ENCODE measurements around the gene MAML3. TPM values are rescaled to one million over a fixed set of nuclear protein-coding genes. Genes with fewer than 3 reads are reported as not detected.

Gene MAML3
- total RNA-seq, 1 donor from 2014 or later = 6.7 TPM

DNA sequence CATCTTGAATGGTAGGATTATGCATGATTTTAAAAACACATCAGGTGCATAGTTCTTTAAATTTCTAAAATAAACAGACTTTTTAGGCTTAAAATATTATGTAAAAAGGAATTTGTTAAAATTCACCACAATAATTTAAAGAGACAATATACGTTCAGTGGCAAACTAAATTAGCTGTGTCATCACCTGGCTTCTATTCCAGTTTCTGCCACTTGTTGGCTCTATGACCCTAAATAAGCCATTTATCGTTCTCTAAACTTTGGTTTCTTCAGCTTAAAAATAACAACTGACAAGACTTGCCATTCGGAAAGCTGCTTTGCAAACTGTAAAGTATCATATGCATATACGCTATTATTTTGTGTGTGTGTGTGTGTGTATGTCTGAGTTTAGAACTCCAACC, 347.1 kb downstream of the MAML3 start:
- no peak for DNase-seq

- no peak for DNase-seq
Observed at GRCh38 chr4:139802931-139803330, 351.1 kb downstream of the MAML3 start.

- no peak for DNase-seq
Observed at GRCh38 chr4:139802488-139802887, 351.5 kb downstream of the MAML3 start.

DNA sequence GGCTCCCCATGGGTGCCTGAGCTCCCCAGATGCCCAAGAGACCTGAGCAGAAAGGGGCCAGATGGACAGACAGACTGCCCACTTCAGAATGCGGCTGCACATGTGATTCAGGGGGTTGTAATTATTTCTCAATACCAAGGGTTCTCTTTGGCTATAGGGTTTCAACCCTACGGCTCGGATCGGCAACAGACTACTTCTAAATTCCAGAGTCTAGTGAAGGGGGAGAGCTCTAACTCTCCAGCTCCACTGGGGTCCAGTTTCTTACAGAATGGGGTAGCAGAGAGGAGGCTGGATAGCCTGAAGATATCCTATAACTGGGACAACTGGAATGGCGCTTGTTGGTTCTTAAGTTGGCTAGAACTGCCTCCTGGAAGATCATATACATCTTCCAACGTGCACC, 352.1 kb downstream of the MAML3 start:
- no peak for DNase-seq

DNA sequence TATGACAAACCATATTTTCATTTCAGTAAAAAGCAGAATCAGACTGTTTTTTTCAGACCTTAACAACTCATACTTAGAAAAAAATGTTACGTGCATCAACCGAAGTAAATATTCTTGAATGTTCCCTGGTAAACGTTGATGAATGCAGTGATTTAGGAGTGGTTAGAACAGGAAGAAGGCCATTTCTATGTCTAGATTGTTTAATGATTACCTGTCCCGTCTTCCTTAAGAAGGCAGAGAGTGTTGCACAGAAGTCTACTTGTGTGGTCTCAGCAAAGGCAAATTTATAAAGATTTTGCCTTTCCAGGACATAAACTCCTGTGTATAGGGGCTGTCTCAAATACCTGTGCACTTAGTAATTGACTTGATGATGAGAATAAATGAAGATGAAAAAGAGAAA, 353.9 kb downstream of the MAML3 start:
- no peak for DNase-seq

GRCh38 chr4:139799615-139800014, 354.4 kb downstream of the MAML3 start:
- no peak for DNase-seq

GRCh38 chr4:139798456-139798855, 355.5 kb downstream of the MAML3 start:
- no peak for DNase-seq

DNA sequence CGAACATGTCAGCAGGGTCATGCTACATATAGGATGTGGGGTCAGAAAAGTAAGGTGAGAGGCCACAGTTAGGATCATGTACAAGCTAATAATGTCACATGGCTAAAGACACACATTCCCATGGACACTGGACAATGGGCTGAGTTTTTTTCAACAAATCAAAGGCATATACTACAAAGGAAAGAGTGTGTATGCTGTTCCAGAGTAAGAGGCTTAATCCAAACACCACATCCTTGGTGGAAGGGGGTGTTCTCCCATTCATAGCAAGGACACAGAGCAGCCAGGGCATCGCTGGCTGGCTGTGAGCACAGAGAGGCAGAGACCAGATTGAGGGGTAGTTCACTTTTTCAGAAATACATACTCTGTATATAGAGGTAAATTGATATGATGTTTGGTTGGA, 356.7 kb downstream of the MAML3 start:
- DNase-seq = no peak

- peak; percentile 27 for DNase-seq
Observed at GRCh38 chr4:139795527-139796314, 358.3 kb downstream of the MAML3 start.

GRCh38 chr4:139794158-139794954, 359.6 kb downstream of the MAML3 start:
- DNase-seq = peak; percentile 30

DNA sequence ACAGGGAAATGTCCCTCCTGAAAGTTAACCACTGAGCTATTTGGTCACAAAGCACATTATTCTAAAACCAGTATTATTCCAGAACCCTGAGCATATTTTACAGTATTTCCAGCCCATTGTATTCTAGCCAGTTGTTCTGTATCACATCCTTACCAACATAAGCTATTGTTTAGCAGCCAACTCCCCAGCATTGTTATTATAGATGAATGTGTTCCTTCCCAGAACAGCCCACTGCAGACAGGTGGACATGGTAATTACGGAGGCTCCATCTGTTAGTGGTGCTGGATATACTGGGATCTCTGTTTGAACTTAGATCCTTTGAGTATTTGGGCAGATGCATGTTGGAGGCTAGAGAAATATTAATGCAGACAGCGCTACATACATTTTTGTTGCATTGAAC, 362.3 kb downstream of the MAML3 start:
- no peak for DNase-seq

DNA sequence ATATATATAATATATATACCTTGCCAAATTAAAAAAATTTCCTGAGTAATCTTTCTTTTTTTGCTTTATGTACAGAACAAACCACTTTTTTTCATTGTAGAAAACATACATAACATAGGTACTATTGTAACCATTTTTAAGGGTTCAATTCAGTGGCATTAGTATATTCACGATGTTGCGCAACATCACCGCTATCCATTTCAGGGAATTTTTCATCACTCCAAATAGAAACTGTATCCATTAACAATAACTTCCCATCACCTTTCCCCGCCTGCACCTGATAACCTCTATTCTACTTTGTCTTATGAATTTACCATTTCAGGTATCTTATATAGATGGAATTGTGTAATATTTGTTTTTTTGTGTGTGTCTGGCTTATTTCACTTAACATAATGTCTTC, 363.7 kb downstream of the MAML3 start:
- DNase-seq = no peak

GRCh38 chr4:139789096-139789654, 364.8 kb downstream of the MAML3 start:
- DNase-seq = no peak

GRCh38 chr4:139786494-139787354, 367.3 kb downstream of the MAML3 start:
- no peak for DNase-seq

DNA sequence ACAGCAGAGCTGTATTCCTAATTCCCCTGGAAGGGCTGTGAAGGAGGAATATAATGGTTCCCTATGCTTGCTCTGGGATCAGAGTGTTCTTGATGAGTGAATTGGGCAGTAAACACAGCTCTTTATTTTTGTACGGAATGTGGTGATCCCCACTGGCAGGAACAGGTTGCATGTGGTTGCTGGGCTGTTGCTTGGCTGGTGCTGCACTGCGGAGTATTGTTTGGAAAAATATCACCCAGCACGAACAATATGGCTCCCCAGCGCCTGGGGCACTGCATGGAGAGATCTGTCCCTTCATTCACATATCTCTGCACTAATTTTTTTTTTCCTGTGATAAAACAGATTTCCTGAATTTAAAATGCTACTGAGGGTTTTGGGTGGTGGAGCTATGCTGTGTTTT, 368.6 kb downstream of the MAML3 start:
- no peak for DNase-seq

DNA sequence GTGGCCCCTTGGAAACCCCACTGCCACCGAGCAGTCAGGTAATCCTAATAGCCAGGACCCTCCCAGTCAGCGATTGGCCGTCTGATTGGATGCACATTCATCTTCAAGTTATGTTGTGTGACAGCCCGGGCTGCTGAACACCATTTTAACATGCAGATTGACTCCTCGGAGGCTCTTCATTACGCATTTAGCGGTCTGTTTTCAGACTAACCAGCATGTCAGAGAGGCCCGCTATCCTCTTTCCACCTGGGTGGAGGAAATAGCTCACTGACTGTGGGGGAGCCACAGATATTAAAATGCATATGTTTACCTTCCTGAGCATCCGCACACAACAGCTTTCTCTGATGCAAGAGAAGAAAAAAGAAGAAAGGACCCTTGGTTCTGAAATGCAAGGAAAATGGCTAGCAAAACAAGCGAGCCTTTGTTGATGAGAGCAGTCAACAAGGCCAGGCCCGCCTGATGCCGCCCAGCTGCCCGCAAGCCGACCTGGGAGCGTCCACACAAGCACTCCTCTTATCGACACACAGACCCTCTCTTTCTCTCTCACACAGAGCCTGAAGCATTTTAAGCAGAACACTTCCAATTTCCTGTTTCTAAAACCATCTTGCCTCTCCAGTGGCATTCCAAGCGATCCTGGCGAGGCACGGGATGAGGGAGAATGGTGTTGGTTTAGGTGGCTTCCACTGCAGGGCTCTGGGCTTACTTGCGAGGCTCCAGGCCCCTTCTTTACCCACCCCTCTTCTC, 370.1 kb downstream of the MAML3 start:
- DNase-seq = peak; percentile 31

- no peak for DNase-seq
Observed at GRCh38 chr4:139782926-139783522, 371.0 kb downstream of the MAML3 start.

- DNase-seq = no peak
Observed at GRCh38 chr4:139781066-139781465, 372.9 kb downstream of the MAML3 start.

- no peak for DNase-seq
Observed at GRCh38 chr4:139779691-139780090, 374.3 kb downstream of the MAML3 start.

GRCh38 chr4:139777757-139778156, 376.2 kb downstream of the MAML3 start:
- DNase-seq = no peak

GRCh38 chr4:139776235-139776634, 377.7 kb downstream of the MAML3 start:
- no peak for DNase-seq

Measured in skin of body (tissue), 2 donors.